Measurements from ENCODE around the gene GP1BB.

DNA sequence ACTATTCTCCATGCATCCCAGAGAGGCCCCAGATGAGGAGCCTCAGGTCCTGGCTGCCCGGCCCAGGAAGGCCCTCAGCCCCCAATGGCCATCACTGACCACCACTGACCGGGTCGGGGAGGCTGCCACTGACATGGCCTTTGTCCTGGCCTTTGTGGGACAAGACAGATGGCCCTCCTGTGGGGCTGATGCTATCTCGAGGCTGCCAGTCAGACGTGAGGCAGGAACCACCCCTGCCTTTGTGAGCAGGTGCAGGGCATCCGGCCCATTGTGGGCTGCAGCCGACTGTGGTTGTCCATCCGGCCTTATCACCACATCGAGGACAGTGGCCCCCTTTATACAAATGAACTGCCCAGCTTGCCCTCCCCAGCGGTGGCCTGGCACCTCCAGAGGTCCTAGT lies 5.5 kb downstream of the GP1BB start:
- TF ChIP-seq, protein P1, sequence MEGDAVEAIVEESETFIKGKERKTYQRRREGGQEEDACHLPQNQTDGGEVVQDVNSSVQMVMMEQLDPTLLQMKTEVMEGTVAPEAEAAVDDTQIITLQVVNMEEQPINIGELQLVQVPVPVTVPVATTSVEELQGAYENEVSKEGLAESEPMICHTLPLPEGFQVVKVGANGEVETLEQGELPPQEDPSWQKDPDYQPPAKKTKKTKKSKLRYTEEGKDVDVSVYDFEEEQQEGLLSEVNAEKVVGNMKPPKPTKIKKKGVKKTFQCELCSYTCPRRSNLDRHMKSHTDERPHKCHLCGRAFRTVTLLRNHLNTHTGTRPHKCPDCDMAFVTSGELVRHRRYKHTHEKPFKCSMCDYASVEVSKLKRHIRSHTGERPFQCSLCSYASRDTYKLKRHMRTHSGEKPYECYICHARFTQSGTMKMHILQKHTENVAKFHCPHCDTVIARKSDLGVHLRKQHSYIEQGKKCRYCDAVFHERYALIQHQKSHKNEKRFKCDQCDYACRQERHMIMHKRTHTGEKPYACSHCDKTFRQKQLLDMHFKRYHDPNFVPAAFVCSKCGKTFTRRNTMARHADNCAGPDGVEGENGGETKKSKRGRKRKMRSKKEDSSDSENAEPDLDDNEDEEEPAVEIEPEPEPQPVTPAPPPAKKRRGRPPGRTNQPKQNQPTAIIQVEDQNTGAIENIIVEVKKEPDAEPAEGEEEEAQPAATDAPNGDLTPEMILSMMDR (IDR thresholded peaks at IDR 0.05; ENCODE audit: low read length) = no peak
- TF ChIP-seq EZH2phosphoT487 (IDR thresholded peaks at IDR 0.05; ENCODE audit: low read length) = no peak
